ENCODE results near the gene MT1B. TPM values are rescaled to one million over a fixed set of nuclear protein-coding genes. Genes with fewer than 3 reads are reported as not detected.
A peak's percentile ranks its signal among the peaks of the same experiment; 100 is the strongest.

Gene MT1B
- total and polyA plus RNA-seq, 7 donors: not detected

DNA sequence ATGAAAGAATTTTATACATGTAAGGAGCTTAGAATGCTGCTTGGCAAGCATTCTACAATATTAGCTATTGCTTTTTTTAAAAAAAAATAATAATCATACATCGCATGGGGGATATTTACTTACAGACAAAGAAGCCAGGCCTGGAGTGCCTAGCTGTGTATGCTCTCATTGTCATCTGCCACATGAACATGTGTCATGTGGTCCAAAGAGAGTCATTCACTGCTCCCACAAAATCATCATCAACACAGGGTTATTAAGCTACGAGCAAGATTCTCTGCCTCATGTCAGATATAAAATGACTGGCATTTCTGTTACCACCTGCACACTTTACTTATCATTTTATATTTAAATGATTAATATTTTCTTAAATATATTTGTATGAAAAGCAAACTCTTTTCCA is 28.0 kb upstream of the MT1B start:
- Histone ChIP-seq H3K4me1 (peaks cover 23% of the 10 kb centered on the region), H3K27me3 (ENCODE audit: insufficient read depth in 3 of 3, low read length in 2 of 3) (no peaks in the 10 kb centered on the region), H3K27ac (no peak overlapping the region), H3K9me3 (no peaks in the 10 kb centered on the region), H3K4me3 (no peak overlapping the region), H3K36me3 (ENCODE audit: insufficient read depth in 1 of 2, low read depth in 1 of 2) (no peaks in the 10 kb centered on the region)
- ATAC-seq: no peak
- WGBS, 3 donors: 92 to 94% (median 93%) methylated on average over 2 of the region's 2 CpGs
- TF ChIP-seq, protein P1, sequence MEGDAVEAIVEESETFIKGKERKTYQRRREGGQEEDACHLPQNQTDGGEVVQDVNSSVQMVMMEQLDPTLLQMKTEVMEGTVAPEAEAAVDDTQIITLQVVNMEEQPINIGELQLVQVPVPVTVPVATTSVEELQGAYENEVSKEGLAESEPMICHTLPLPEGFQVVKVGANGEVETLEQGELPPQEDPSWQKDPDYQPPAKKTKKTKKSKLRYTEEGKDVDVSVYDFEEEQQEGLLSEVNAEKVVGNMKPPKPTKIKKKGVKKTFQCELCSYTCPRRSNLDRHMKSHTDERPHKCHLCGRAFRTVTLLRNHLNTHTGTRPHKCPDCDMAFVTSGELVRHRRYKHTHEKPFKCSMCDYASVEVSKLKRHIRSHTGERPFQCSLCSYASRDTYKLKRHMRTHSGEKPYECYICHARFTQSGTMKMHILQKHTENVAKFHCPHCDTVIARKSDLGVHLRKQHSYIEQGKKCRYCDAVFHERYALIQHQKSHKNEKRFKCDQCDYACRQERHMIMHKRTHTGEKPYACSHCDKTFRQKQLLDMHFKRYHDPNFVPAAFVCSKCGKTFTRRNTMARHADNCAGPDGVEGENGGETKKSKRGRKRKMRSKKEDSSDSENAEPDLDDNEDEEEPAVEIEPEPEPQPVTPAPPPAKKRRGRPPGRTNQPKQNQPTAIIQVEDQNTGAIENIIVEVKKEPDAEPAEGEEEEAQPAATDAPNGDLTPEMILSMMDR (IDR thresholded peaks at IDR 0.05): no peak
- intact Hi-C loops (cut with DNase I): no loop called here
- no peak for DNase-seq

DNA sequence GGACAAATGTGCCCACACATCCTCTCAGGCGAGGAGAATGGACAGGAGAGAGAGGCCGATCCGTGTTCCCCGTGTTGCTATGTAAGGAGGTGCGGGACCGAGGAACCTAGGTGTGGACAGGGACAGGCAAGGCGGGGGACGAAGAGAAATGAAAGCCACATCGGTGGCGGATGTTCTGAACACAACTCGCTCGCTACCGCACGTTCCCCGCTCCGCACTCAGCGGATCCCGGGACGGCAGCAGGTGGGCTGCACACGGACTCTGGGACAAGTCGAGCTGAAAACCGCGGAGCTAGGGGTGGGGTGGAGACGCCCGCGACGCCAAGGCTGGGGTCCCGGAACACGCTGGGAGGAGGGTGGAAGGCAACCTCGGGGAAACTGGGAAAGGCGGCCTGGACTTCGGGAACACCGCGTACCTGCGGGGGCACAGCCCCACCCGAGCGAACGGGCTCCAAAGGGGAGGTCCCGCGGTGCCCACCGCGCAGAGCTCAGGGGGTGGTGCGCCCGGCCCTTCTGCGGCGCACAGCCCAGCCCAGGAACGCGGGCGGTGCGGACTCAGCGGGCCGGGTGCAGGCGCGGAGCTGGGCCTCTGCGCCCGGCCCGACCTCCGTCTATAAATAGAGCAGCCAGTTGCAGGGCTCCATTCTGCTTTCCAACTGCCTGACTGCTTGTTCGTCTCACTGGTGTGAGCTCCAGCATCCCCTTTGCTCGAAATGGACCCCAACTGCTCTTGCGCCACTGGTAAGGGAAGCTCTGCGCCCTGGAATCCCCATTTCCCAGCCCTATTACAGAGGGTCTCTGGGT is 26.3 kb upstream of the MT1B start, which contains the start of gene MT1E:
Gene MT1E (plus strand): TSS at position 642 of the 803 bp plus-strand sequence. CDS start 71 bp downstream, at position 713.
- WGBS, 3 donors: 1% methylated on average over 62 of the region's 62 CpGs
- Histone ChIP-seq H3K36me3 (ENCODE audit: insufficient read depth in 1 of 2, low read depth in 1 of 2) (no peaks in the 10 kb centered on the region), H3K27me3 (ENCODE audit: insufficient read depth in 3 of 3, low read length in 2 of 3) (no peaks in the 10 kb centered on the region), H3K9me3 (no peaks in the 10 kb centered on the region), H3K4me3 (peak within 1 kb of the TSS; percentile 85), H3K27ac (peak within 1 kb of the TSS; percentile 97), H3K4me1 (peaks cover 33% of the 10 kb centered on the region)
- intact Hi-C loops (cut with DNase I): no loop called here
- TF ChIP-seq, protein P1 (IDR thresholded peaks at IDR 0.05): no peak
- DNase-seq: peak; percentile 83 to 89
- ATAC-seq: peak; percentile 76 to 87 (median 83)

DNA sequence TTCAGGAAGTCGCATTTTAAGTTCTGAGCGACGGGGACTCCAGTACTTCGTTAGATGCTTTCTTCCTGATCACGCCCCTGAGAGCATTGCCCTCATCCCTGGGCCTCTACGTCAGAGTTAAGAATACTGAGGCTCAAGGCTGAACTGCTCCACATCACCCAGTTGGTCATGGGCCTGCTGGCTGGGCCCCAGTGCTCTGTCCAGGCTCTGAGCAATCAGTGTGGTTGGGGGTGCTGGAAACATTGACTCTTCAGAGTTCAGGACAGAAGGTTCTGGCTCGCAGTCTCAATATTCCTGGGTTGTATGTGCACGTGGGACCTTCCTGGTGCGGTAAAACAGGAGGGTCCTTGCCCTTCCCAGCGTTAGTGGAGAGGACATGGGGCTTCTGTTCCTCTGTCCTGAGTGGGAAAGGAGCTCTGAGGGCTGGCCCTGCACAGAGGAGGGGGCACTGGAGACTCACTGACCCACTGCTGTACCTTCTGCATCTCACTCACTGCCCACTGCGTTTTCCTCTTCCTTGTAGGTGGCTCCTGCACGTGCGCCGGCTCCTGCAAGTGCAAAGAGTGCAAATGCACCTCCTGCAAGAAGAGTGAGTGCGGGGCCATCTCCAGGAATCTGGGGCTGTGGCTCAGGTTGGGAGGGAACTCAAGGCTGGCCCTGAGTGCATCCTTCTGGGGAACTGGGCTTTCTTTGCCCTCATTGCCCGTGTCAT is 25.6 kb upstream of the MT1B start:
- WGBS, 3 donors: 18 to 23% (median 21%) methylated on average over 13 to 16 of the region's 16 CpGs
- ATAC-seq: peak; percentile 62 to 82 (median 78)
- intact Hi-C loops (cut with DNase I): no loop called here

GRCh38 chr16:56626685-56627084 is 25.0 kb upstream of the MT1B start:
- H3K4me3 ChIP-seq: peak overlapping the region; percentile 85
- WGBS, 3 donors: 36 to 49% (median 36%) methylated on average over 7 of the region's 7 CpGs

More for the DNA sequence above, 25.6 kb upstream of the MT1B start:
- no peaks in the 10 kb centered on the region for H3K9me3 ChIP-seq
- peak overlapping the region; percentile 85 for H3K4me3 ChIP-seq
- H3K27me3 ChIP-seq (ENCODE audit: insufficient read depth in 3 of 3, low read length in 2 of 3): no peaks in the 10 kb centered on the region
- TF ChIP-seq, protein P1 (IDR thresholded peaks at IDR 0.05): no peak
- H3K36me3 ChIP-seq (ENCODE audit: insufficient read depth in 1 of 2, low read depth in 1 of 2): no peaks in the 10 kb centered on the region
- DNase-seq: peak; percentile 80 to 91
- H3K27ac ChIP-seq: peak overlapping the region; percentile 97
- H3K4me1 ChIP-seq: peaks cover 33% of the 10 kb centered on the region

More at GRCh38 chr16:56626685-56627084, 25.0 kb upstream of the MT1B start:
- no peaks in the 10 kb centered on the region for H3K27me3 ChIP-seq (ENCODE audit: insufficient read depth in 3 of 3, low read length in 2 of 3)
- peaks cover 33% of the 10 kb centered on the region for H3K4me1 ChIP-seq
- DNase-seq: no peak
- no peaks in the 10 kb centered on the region for H3K9me3 ChIP-seq
- ATAC-seq: peak in 3 of 4 donors; percentile 12 to 22 (median 15)
- H3K27ac ChIP-seq: peak overlapping the region; percentile 97
- no peaks in the 10 kb centered on the region for H3K36me3 ChIP-seq (ENCODE audit: insufficient read depth in 1 of 2, low read depth in 1 of 2)
- TF ChIP-seq, protein P1 (IDR thresholded peaks at IDR 0.05): no peak
- intact Hi-C loops (cut with DNase I): no loop called here
